ENCODE measurements around the gene HS3ST3B1. TPM values are rescaled to one million over a fixed set of nuclear protein-coding genes. Genes with fewer than 3 reads are reported as not detected.

HS3ST3B1 gene
- 32.3 and 33.8 TPM in 2 replicates for total RNA-seq

- peak; percentile 100 for DNase-seq (ENCODE audit: low spot score)
- Mint-ChIP-seq H3K4me1 (ENCODE audit: low read depth) (peaks cover 66% of the 10 kb centered on the region), H3K9me3 (no peaks in the 10 kb centered on the region), H3K4me3 (peak within 1 kb of the TSS; percentile 93), H3K27me3 (ENCODE audit: insufficient read depth) (peaks cover 20% of the 10 kb centered on the region), H3K36me3 (ENCODE audit: low read depth) (peaks cover 25% of the 10 kb centered on the region), H3K27ac (peak within 1 kb of the TSS; percentile 98)
- intact Hi-C loops (cut with micrococcal nuclease): loop anchor here (1.0 to 10.0 kb wide), 11 partner anchors 9 to 1282 kb away; partner anchors contain the start of genes COX10 and ELAC2
Observed at GRCh38 chr17:14300575-14301278, at the start of gene HS3ST3B1. Gene HS3ST3B1 (plus strand): TSS chr17:14301081. CDS start chr17:14301519, 438 bp downstream.

- Mint-ChIP-seq H3K27me3 (ENCODE audit: insufficient read depth) (peaks cover 2% of the 10 kb centered on the region), H3K4me1 (ENCODE audit: low read depth) (no peaks in the 10 kb centered on the region), H3K9me3 (peaks cover 13% of the 10 kb centered on the region), H3K36me3 (ENCODE audit: low read depth) (peaks cover 2% of the 10 kb centered on the region), H3K27ac (no peak overlapping the region), H3K4me3 (no peak overlapping the region)
- intact Hi-C loops (cut with micrococcal nuclease): no loop called here
- no peak for DNase-seq (ENCODE audit: low spot score)
Observed at GRCh38 chr17:14261406-14261805, 39.5 kb upstream of the HS3ST3B1 start.

- H3K9me3 Mint-ChIP-seq: peaks cover 6% of the 10 kb centered on the region
- no peak overlapping the region for H3K4me3 Mint-ChIP-seq
- DNase-seq (ENCODE audit: low spot score): no peak
- H3K27ac Mint-ChIP-seq: no peak overlapping the region
- no peaks in the 10 kb centered on the region for H3K4me1 Mint-ChIP-seq (ENCODE audit: low read depth)
- intact Hi-C loops (cut with micrococcal nuclease): no loop called here
- H3K36me3 Mint-ChIP-seq (ENCODE audit: low read depth): no peaks in the 10 kb centered on the region
- peaks cover 7% of the 10 kb centered on the region for H3K27me3 Mint-ChIP-seq (ENCODE audit: insufficient read depth)
Observed at GRCh38 chr17:14268264-14268663, 32.6 kb upstream of the HS3ST3B1 start.

GRCh38 chr17:14269473-14269872 lies 31.4 kb upstream of the HS3ST3B1 start:
- no peak overlapping the region for H3K4me3 Mint-ChIP-seq
- no peak for DNase-seq (ENCODE audit: low spot score)
- H3K27ac Mint-ChIP-seq: no peak overlapping the region
- intact Hi-C loops (cut with micrococcal nuclease): no loop called here
- H3K9me3 Mint-ChIP-seq: peaks cover 6% of the 10 kb centered on the region
- no peaks in the 10 kb centered on the region for H3K36me3 Mint-ChIP-seq (ENCODE audit: low read depth)
- H3K4me1 Mint-ChIP-seq (ENCODE audit: low read depth): no peaks in the 10 kb centered on the region
- peaks cover 7% of the 10 kb centered on the region for H3K27me3 Mint-ChIP-seq (ENCODE audit: insufficient read depth)

GRCh38 chr17:14270508-14270907 lies 30.4 kb upstream of the HS3ST3B1 start:
- peaks cover 6% of the 10 kb centered on the region for H3K9me3 Mint-ChIP-seq
- H3K36me3 Mint-ChIP-seq (ENCODE audit: low read depth): no peaks in the 10 kb centered on the region
- H3K4me3 Mint-ChIP-seq: no peak overlapping the region
- H3K4me1 Mint-ChIP-seq (ENCODE audit: low read depth): no peaks in the 10 kb centered on the region
- H3K27me3 Mint-ChIP-seq (ENCODE audit: insufficient read depth): peaks cover 9% of the 10 kb centered on the region
- no peak overlapping the region for H3K27ac Mint-ChIP-seq
- DNase-seq (ENCODE audit: low spot score): no peak
- intact Hi-C loops (cut with micrococcal nuclease): no loop called here

GRCh38 chr17:14276535-14277250 lies 24.2 kb upstream of the HS3ST3B1 start:
- no peak for DNase-seq (ENCODE audit: low spot score)
- Mint-ChIP-seq H3K4me3 (no peak overlapping the region), H3K36me3 (ENCODE audit: low read depth) (no peaks in the 10 kb centered on the region), H3K9me3 (peaks cover 6% of the 10 kb centered on the region), H3K27me3 (ENCODE audit: insufficient read depth) (peaks cover 4% of the 10 kb centered on the region), H3K27ac (no peak overlapping the region), H3K4me1 (ENCODE audit: low read depth) (no peaks in the 10 kb centered on the region)
- intact Hi-C loops (cut with micrococcal nuclease): no loop called here

- DNase-seq (ENCODE audit: low spot score): no peak
- H3K4me1 Mint-ChIP-seq (ENCODE audit: low read depth): no peaks in the 10 kb centered on the region
- H3K27me3 Mint-ChIP-seq (ENCODE audit: insufficient read depth): peaks cover 7% of the 10 kb centered on the region
- no peaks in the 10 kb centered on the region for H3K36me3 Mint-ChIP-seq (ENCODE audit: low read depth)
- intact Hi-C loops (cut with micrococcal nuclease): no loop called here
- H3K9me3 Mint-ChIP-seq: no peaks in the 10 kb centered on the region
- no peak overlapping the region for H3K4me3 Mint-ChIP-seq
- no peak overlapping the region for H3K27ac Mint-ChIP-seq
Observed at GRCh38 chr17:14281530-14281929, 19.4 kb upstream of the HS3ST3B1 start.

- no peaks in the 10 kb centered on the region for H3K4me1 Mint-ChIP-seq (ENCODE audit: low read depth)
- no peaks in the 10 kb centered on the region for H3K36me3 Mint-ChIP-seq (ENCODE audit: low read depth)
- no peaks in the 10 kb centered on the region for H3K9me3 Mint-ChIP-seq
- H3K27ac Mint-ChIP-seq: no peak overlapping the region
- DNase-seq (ENCODE audit: low spot score): no peak
- intact Hi-C loops (cut with micrococcal nuclease): no loop called here
- peaks cover 7% of the 10 kb centered on the region for H3K27me3 Mint-ChIP-seq (ENCODE audit: insufficient read depth)
- H3K4me3 Mint-ChIP-seq: no peak overlapping the region
Observed at GRCh38 chr17:14282726-14283125, 18.2 kb upstream of the HS3ST3B1 start.

GRCh38 chr17:14289162-14289561 lies 11.7 kb upstream of the HS3ST3B1 start:
- Mint-ChIP-seq H3K36me3 (ENCODE audit: low read depth) (no peaks in the 10 kb centered on the region), H3K27ac (no peak overlapping the region), H3K27me3 (ENCODE audit: insufficient read depth) (peaks cover 42% of the 10 kb centered on the region), H3K4me3 (no peak overlapping the region), H3K9me3 (peaks cover 3% of the 10 kb centered on the region), H3K4me1 (ENCODE audit: low read depth) (no peaks in the 10 kb centered on the region)
- intact Hi-C loops (cut with micrococcal nuclease): no loop called here
- DNase-seq (ENCODE audit: low spot score): no peak

GRCh38 chr17:14294876-14295275 lies 6.0 kb upstream of the HS3ST3B1 start:
- H3K4me1 Mint-ChIP-seq (ENCODE audit: low read depth): peaks cover 44% of the 10 kb centered on the region
- peaks cover 62% of the 10 kb centered on the region for H3K27me3 Mint-ChIP-seq (ENCODE audit: insufficient read depth)
- DNase-seq (ENCODE audit: low spot score): no peak
- H3K4me3 Mint-ChIP-seq: peak overlapping the region; percentile 5
- H3K27ac Mint-ChIP-seq: no peak overlapping the region
- intact Hi-C loops (cut with micrococcal nuclease): no loop called here
- H3K36me3 Mint-ChIP-seq (ENCODE audit: low read depth): peaks cover 4% of the 10 kb centered on the region
- H3K9me3 Mint-ChIP-seq: no peaks in the 10 kb centered on the region

GRCh38 chr17:14295676-14296075 lies 5.2 kb upstream of the HS3ST3B1 start:
- Mint-ChIP-seq H3K27ac (no peak overlapping the region), H3K4me3 (peak overlapping the region; percentile 60), H3K27me3 (ENCODE audit: insufficient read depth) (peaks cover 59% of the 10 kb centered on the region), H3K4me1 (ENCODE audit: low read depth) (peaks cover 52% of the 10 kb centered on the region), H3K9me3 (no peaks in the 10 kb centered on the region), H3K36me3 (ENCODE audit: low read depth) (peaks cover 4% of the 10 kb centered on the region)
- intact Hi-C loops (cut with micrococcal nuclease): no loop called here
- DNase-seq (ENCODE audit: low spot score): no peak

- peaks cover 53% of the 10 kb centered on the region for H3K4me1 Mint-ChIP-seq (ENCODE audit: low read depth)
- peak overlapping the region; percentile 60 for H3K4me3 Mint-ChIP-seq
- intact Hi-C loops (cut with micrococcal nuclease): no loop called here
- no peak for DNase-seq (ENCODE audit: low spot score)
- no peaks in the 10 kb centered on the region for H3K9me3 Mint-ChIP-seq
- peaks cover 52% of the 10 kb centered on the region for H3K27me3 Mint-ChIP-seq (ENCODE audit: insufficient read depth)
- no peak overlapping the region for H3K27ac Mint-ChIP-seq
- H3K36me3 Mint-ChIP-seq (ENCODE audit: low read depth): peaks cover 4% of the 10 kb centered on the region
Observed at GRCh38 chr17:14296166-14296910, 4.5 kb upstream of the HS3ST3B1 start.

All from activated T-helper 1 cell treated with anti-CD3 and anti-CD28 coated beads, Interleukin-12 subunit alpha, Interleukin-12 subunit beta, Interleukin-2, Interleukin-4 antibody, amounts not matched to agents 30 ng/mL and 10 ng/mL and 1 ng/mL, durations not matched to agents 14 hours and 24 hours and 36 hours (primary cell).